Measurements from ENCODE around the gene RARS1.
A peak's percentile ranks its signal among the peaks of the same experiment; 100 is the strongest.

Gene RARS1

DNA sequence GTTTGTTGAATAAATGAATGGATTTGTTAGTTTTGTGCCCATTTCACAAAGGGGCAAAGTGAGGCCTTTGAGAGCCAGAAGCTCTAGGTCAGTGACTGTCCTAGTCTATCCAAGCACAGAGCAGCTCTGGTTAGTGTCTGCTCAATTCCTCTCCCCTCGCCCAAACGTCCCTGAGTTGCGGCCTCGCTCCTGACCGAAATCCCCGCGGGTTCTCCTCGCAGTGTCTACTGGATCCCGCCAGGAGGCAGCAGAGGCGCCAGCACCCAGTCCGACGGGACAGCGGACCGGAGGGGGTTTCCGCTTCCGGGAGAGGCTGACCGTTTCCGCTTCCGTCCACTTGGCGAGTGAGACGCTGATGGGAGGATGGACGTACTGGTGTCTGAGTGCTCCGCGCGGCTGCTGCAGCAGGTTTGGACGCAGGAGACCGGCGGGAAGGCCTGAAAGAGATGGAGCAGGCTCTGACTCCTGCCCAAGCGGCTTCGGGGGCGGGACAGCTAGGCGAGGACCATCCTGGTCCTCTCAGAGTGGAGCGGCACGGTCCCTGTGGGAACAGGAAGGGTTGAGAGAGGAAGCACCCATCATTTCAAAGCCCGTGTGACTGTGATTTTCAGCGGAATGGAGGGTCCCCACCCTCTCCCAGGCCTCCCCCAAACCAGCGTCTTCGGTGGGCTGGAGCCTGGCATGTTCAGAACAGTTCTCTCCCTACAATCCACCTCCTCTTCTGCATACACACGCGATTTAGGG lies at the start of gene RARS1:
RARS1 (plus strand) TSS at position 336 of the 744 bp plus-strand sequence; CDS start at position 364, 28 bp downstream.
- peak; percentile 85 for DNase-seq

DNA sequence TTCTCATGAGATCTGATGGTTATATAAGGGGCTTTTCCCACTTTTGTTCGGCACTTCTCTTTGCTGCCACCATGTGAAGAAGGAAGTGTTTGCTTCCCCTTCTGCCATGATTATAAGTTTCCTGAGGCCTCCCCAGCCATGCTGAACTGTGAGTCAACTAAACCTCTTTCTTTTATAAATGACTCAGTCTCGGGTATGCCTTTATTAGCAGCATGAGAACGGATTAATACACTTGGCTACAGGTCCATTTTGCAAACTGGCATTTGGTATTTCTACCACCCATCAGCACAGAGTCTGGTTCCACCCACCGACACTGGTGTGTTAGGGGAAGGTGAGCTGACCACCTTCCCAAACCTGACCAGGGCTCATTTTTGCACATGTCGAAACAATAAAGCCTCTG lies 47.9 kb upstream of the RARS1 start:
- DNase-seq = no peak

DNA sequence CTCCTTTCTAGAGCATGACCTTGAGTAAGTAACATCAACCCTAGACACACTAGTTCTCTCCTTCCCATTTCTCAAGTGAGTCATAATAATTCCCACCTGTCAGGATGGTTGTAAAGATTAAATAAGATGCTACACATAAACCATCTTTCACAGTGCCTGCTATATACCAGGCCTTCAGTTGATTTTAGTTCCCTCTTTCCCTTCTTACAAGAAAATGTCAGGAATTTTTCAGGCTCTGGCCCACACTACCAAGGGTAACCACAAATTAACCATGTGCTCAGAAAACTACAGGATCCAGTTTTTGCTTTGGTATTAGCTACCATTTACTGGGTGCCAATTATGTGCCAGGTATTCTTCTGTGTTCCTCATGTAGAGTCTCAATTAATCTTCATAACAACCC lies 42.7 kb upstream of the RARS1 start:
- no peak for DNase-seq

DNA sequence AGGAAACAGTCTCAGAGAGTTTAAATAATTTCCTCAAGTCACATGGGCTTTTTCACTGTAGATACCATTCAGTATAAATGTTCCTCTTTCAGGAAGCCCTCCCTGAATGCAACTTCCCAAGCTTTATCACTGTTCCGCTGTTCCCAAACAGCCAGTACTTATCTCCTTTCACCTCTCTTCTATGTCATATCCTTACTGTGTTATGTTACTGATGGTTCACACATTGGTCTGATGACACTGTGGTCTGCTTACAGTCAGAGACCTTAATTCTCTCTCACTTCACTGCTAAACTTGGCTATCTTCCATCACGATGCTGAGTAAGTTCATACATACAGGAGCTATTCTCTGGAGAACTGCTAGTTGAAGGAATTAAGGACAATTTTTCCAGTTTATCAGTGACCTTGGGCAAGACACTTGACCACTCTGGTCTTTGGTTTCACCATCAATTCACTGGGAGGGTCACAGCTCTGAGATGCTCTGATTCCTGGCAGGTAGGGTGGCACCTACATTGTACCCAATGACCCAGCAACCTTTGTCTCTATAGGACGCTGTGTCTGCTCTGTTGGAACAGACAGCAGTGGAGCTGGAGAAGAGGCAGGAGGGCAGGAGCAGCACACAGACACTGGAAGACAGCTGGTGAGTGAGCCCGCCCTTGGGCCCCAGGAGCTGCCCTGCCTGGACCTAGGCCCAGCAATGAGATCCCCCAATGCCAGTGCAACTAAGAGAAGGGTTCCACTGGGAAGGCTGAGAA lies 42.1 kb upstream of the RARS1 start:
- DNase-seq = no peak

DNA sequence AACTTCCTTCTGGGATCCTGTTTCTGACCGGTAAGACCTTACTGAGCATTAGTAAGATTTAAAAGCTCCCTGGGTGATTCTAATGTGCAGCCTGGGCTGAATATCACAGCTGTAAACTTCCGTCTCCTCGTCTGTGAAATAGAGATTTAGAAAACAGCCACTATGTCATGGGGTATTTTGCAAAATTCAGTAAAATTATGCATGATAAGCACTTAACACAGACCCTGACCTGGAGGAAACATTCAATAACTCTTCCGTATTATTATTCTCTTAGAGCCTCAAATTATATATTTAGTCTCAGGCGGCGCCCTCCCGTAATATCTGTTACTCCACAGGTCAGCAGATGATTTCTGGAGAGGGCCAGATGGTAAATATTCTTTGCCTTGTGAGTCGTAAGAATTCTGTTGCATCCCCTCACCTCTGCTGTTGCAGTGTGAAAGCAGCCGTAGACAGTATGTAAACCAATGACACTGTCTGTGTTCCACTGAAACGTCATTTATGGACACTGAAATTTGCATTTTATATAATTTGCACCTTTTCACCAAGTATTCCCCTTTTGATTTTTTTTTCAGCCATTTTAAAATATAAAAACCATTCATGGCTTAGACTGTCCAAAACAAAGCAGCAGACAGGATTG lies 39.2 kb upstream of the RARS1 start:
- no peak for DNase-seq

DNA sequence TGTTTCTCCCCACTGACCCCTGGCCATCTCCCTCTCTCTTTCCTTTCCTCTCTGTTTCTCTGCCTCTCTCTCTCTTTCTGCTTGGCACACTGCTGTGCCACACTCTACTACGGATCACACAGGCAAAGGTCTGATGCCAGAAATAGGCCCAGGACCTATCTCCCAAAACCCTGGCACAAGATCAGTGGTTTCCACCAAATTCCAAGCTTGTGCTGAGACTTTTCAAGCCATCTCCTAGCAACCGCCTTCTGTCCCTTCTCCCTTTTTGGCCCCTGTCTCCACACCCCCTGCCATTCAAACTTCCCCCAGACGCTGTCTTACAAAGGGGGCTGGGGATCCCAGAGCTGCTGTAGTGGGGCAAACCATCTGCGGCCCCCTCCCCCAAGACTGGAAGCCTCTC lies 38.5 kb upstream of the RARS1 start:
- DNase-seq = no peak

DNA sequence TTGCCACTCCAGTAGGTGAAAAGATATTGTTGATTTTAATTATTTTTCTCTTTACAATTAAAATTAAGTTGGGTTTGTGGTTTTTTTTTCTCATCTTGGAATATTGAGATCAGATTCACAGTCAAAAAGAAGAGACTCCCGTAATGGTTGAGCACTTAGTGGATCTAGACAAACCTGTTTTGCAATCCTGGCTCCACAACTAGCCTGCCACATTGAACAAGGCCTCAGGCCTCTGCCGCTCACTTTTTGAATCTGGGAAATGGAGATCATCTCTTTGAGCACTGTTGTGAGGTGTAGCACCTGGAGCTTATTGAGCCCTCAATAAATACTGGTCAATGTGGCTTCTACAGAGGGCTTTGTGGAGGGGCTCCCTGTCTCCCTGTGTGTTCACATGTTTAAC lies 37.1 kb upstream of the RARS1 start:
- no peak for DNase-seq

DNA sequence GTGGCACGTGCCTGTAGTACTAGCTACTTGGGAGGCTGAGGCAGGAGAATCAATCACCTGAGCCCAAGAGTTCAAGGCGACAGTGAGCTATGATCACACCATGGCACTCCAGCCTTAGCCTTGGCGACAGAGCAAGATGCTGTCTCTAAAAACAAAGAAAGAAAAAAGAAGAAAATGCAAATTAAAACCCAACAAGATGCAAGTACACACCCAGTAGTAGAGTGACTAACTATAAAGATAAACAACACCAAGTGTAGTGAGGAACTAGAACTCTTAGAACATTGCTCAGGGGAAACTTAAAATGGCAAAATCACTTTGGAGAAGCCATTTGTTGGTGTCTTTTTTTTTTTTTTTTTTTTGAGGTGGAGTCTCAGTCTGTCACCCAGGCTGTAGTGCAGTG lies 34.7 kb upstream of the RARS1 start:
- no peak for DNase-seq

DNA sequence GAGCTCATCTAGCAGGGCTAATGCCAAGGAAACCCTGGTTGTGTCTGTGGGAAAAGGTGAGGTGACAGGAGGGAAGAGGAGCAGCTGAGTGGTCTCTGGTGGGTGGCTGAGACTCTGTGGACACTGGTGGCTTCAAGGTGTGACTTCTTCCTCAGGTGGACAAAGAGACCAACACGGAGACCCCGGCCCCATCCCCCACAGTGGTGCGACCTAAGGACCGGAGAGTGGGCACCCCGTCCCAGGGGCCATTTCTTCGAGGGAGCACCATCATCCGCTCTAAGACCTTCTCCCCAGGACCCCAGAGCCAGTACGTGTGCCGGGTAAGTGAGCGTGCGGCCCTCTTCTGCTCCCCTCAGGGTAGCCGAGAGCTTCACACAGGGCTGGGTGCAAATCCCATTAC lies 31.1 kb upstream of the RARS1 start:
- no peak for DNase-seq

DNA sequence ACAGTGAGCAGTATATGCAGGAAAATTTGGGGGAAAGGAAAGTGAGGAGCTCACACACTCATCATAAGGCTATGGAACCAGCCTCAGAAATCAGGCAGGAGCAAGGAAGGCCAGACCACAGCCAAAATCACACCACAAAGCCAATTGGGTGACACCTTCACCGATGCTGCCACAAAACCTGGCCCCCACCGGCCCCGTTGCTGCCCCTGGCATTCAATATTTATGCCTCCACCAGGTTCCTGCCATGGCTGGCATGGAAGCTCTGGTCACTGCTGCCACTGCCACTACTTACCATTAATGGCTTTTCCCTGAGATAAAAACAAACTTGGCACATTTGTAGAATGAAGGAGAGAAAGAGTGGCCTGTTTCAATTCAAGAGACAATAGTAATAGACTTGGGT lies 28.7 kb upstream of the RARS1 start:
- no peak for DNase-seq

DNA sequence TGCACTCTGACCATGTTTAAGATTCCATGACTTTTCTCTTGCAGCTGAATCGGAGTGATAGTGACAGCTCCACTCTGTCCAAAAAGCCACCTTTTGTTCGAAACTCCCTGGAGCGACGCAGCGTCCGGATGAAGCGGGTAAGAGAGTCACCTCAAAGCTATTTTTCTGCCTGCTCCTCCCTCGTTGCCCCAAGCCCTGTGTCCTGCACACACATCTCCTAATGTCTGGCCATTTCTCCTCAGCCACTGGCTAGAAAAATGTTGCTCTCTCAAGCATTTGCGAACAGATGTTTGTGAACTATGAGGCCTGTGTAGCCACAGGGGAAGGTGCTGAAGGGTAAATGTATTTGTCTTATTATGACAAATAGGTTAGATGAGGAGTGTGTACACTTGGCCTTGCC lies 25.7 kb upstream of the RARS1 start:
- DNase-seq = no peak

DNA sequence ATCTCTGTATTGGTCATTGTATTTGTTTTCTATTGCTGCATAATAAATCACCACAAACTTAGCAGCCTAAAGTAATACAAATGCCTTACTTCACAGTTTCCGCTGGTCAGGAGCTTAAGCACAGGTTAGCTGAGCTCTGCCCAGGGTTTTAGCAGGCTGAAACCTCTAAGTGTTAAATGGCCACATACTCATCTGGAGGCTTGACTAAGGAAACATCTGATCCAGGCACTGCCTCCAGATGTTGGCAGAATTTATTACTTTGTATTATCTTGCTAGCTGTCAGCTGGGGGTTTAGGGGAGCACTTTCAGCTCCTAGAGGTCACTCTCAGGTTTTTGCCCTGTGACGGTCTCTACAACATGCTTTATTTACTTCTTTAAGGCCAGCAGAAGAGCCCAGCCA lies 23.2 kb upstream of the RARS1 start:
- DNase-seq = no peak

DNA sequence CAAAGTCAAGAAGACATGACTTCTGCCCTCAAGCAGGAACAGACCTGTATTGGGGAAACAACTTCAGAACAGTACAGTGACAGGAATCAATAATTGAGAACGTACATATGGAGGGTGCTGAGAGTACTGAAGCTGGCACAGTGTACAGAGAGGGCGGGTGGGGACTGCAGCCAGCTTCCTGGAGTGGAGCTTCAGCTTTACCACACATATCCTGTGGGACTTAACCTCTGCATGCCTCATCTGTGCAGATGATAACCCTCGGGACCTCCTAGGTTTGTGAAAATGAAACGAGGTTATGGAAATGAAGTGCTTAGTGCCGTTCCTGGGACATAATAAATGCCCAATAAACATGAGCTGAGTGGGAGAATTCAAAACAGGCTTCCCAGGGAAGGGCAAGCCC lies 22.1 kb upstream of the RARS1 start:
- no peak for DNase-seq

DNA sequence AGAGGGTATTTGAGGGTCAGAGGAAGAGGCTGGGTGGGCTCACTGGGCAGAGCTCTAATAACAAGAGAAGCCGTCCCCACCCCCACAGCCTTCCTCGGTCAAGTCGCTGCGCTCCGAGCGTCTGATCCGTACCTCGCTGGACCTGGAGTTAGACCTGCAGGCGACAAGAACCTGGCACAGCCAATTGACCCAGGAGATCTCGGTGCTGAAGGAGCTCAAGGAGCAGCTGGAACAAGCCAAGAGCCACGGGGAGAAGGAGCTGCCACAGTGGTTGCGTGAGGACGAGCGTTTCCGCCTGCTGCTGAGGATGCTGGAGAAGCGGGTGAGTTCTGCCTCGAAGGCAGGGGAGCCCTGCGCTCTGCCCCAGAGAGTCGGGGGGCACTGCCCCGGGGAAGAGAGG lies 21.6 kb upstream of the RARS1 start:
- no peak for DNase-seq

DNA sequence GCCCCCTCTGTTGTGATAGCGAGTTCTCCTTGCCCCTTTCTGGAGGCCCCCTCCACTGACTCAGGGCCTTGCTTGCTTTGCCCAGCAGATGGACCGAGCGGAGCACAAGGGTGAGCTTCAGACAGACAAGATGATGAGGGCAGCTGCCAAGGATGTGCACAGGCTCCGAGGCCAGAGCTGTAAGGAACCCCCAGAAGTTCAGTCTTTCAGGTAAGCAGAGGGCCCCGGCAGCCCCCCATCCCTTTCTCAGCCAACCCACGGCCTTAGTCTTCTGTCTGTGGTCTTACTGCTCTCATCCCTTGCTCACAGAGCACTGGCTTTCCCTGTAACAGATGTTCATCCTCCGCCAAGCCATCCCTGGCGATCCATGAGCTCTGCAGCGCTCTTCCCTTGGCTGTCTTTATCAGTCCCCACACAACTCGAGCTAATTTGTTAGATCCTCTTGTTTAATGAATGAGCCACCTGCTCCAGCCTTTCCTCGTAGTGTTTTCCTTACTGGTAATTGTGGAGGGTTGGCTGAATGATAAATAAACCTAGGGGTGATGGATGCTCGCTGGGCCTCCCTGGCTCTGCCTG lies 18.4 kb upstream of the RARS1 start:
- no peak for DNase-seq

DNA sequence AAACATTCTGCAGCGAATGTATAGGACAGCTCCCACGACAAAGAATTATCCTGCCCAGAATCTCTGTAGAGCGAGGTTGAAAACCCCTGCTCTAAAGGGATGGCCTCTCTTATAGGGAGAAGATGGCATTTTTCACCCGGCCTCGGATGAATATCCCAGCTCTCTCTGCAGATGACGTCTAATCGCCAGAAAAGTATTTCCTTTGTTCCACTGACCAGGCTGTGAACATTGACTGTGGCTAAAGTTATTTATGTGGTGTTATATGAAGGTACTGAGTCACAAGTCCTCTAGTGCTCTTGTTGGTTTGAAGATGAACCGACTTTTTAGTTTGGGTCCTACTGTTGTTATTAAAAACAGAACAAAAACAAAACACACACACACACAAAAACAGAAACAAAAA lies 17.4 kb upstream of the RARS1 start:
- no peak for DNase-seq

DNA sequence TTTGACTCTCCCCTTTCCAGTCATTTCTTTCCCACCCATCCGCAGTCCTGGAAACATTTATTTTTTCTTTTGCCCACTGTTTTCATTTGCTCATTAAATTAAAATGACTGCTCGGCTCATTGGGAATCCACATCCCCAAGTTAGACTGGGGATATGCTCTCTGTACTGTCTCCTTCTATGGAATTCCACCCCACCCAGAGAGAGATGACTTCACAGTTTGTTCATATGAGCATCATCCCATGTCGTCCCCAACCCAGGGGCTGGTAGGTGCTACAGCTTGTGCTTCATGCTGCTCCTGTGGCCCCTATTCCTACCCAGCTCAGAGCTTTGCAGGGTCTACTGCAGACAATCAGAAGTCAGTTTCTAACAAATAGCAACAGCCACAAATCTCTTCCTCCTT lies 16.5 kb upstream of the RARS1 start:
- DNase-seq = no peak

DNA sequence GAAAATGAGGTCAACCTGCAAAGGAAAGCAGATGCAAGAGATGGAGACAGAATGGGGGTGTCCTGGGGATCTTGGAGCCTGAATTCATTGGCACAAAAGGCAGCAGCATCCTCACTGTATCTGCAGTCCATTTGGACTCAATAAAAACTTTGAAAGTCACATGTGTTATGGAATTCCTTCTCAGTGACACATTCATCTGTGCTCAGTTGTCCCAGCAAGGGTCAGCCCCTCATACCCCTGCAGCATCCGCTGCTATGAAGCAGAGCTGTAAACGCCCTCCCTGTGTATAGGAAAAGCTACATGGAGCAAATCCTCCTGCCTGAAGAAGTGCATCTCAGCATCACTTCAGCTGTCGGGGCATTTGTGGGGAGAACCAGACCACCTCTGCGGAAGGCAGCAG lies 14.5 kb upstream of the RARS1 start:
- DNase-seq = no peak

DNA sequence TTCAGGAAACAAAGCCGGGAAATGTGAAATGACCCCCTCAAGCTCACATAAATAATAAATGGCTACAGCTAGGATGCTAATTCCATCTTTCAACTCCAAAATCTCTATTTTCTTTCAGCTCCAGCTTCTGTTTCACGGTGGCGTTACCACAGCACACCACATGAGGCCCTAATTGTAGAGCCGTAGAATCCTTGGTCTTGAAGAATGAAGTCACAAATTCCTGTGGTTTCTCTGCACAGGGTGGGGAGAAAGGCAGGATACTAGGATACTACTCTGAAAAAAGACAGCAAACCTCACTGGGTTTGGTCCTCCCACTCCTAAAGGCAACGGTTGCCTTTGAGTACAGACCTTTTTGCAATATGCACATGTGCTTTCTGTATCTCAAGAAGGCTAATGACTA lies 13.9 kb upstream of the RARS1 start:
- DNase-seq = no peak

DNA sequence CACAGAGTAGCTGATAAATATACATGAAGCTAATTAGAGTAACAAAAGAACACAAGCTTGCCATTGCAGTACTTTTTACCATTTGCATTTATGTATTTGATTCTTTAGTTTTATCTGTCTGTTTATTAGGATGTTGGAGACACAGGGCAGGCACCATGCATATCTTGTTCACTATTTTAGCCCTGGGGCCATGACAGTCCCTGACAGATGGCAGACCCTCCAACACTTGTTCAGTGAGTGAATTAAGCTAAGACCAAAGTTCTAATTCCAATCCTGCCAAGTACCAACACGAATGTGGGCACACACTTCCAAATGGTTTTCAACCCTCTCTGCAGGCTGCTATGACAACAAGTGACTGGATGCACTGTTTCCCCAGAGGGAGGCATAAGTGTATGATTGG lies 12.0 kb upstream of the RARS1 start:
- DNase-seq = no peak

DNA sequence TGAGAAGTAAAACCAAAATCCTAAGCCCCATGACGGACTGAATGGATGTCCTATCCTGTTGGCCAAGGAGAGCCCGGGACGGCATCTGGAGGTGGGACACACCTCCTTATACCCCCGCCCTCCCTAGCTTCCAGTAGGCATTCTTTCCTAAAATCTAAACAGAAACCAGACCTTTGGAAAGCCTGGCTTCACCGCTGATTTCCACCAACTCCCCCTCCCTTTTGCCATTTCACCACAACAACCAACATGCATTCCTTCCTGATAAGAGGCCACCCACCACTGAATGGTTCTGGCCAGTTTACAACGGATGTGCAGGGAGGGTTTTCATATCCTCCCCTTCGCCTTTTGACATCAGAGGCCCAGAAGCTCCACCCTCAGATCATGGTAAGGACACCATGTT lies 9.2 kb upstream of the RARS1 start:
- no peak for DNase-seq

DNA sequence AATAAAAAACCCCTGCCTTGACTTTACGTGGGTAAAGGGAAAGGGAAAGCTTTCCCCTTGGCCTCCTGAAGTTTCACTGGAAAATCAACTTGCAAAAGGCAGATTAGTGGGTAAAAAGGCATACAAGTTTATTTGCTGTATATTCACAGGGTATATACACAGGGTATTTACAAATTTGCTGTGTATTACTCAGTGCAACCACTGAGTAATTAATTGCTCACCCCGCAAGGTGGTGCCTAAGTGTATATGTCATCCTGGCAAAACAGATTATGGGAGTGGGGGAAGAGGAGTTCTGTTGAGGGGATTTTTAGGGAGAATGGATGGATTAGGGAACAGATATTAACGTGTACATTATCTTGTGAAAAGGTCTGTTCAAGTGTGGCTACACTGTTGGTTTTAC lies 7.1 kb upstream of the RARS1 start:
- DNase-seq = no peak

DNA sequence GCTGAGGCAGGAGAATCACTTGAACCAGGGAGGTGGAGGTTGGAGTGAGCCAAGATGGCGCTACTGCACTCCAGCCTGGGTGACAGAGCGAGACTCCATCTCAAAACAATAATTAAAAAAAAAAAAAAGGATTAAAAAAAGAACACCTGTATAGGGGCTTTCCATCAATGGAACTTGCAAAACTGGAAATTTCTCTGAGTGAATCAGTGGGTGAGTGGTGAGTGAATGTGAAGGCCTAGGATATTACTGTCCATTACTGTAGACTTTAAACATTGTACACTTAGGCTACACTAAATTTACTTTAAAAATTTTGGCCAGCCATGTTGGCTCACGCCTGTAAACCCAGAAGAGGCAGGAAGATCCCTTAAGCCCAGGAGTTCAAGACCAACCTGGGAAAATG lies 5.7 kb upstream of the RARS1 start:
- no peak for DNase-seq

DNA sequence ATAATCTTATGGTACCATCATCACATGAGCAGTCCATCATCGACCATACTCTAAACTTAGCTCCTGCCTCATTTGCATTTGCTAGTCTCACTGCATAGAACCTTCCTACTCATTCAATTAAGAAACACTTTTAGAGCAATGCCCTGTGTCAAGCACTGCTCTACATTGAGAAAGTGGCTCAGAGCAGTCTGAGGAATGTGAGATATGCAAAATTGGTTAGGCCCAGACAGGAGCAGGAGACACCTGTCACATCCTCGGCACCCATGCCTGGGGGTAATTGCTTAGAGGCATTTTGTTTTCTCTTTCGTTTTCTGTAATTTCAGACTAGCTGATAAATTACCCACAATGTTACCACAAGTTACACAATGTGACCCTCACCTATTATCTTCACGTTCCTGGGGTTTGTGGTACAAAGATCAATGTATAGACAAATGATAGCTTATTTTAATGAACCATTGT lies 4.9 kb upstream of the RARS1 start:
- DNase-seq = no peak
